Hepatocyte (in vitro differentiated cells): ENCODE measurements around the gene ITPR1.

Experiments
- CTCF ChIP-seq: fragments of 200-600 bp; sonication (generic); IDR thresholded peaks from 2 replicates; pipeline ENCODE4 v1.5.1; 2016; ENCODE audit warnings: antibody characterized with exemption, mild to moderate bottlenecking; ENCODE audit not compliant: poor library complexity
- EZH2 ChIP-seq: fragments of 200-600 bp; sonication (generic); IDR thresholded peaks from 2 replicates; pipeline ENCODE4 v1.6.1; 2016; ENCODE audit warnings: antibody characterized with exemption, mild to moderate bottlenecking, borderline replicate concordance

GRCh38 chr3:4830586-4830914 is 337.4 kb downstream of the ITPR1 start:
- TF ChIP-seq CTCF (no peak), EZH2 (no peak)
